NCI-H524 treated with DMSO at 0.1 percent for 48 hours (cell line): ENCODE data around the gene SPTB.

Source experiments
- DNase-seq: peaks from one replicate; lab custom pipeline; 2025; lab: John Stamatoyannopoulos, UW

Gene SPTB

GRCh38 chr14:64850369-64851137 is 29.2 kb downstream of the SPTB start:
- no peak for DNase-seq

GRCh38 chr14:64849940-64850339 is 29.8 kb downstream of the SPTB start:
- DNase-seq, result no peak

- DNase-seq, result no peak
These were observed 31.5 kb downstream of the SPTB start for GRCh38 chr14:64848239-64848638.

- DNase-seq, result no peak
These were observed 33.4 kb downstream of the SPTB start for GRCh38 chr14:64846319-64846718.

- no peak for DNase-seq
These were observed 33.8 kb downstream of the SPTB start for GRCh38 chr14:64845878-64846277.

GRCh38 chr14:64844969-64845536 is 34.7 kb downstream of the SPTB start:
- DNase-seq, result no peak

GRCh38 chr14:64844272-64844671 is 35.4 kb downstream of the SPTB start:
- no peak for DNase-seq

GRCh38 chr14:64843548-64843947 is 36.2 kb downstream of the SPTB start:
- DNase-seq, result no peak

- DNase-seq, result no peak
These were observed 37.6 kb downstream of the SPTB start for GRCh38 chr14:64841772-64842750.

- DNase-seq, result no peak
These were observed 38.5 kb downstream of the SPTB start for GRCh38 chr14:64841121-64841651.

- DNase-seq, result no peak
These were observed 41.1 kb downstream of the SPTB start for GRCh38 chr14:64838656-64839055.

- DNase-seq, result no peak
These were observed 44.3 kb downstream of the SPTB start for GRCh38 chr14:64835431-64835830.

- DNase-seq, result no peak
These were observed 44.7 kb downstream of the SPTB start for GRCh38 chr14:64834965-64835364.

GRCh38 chr14:64831419-64831818 is 48.3 kb downstream of the SPTB start:
- DNase-seq, result no peak

- no peak for DNase-seq
These were observed 48.7 kb downstream of the SPTB start for GRCh38 chr14:64830961-64831360.

- no peak for DNase-seq
These were observed 51.6 kb downstream of the SPTB start for GRCh38 chr14:64828071-64828470.

- DNase-seq, result no peak
These were observed 52.9 kb downstream of the SPTB start for GRCh38 chr14:64826845-64827244.

GRCh38 chr14:64826333-64826732 is 53.4 kb downstream of the SPTB start:
- DNase-seq, result no peak

- DNase-seq, result no peak
These were observed 54.2 kb downstream of the SPTB start for GRCh38 chr14:64825509-64825908.

GRCh38 chr14:64825006-64825405 is 54.7 kb downstream of the SPTB start:
- DNase-seq, result no peak

- DNase-seq, result no peak
These were observed 55.2 kb downstream of the SPTB start for GRCh38 chr14:64824471-64824870.

GRCh38 chr14:64823305-64823861 is 56.3 kb downstream of the SPTB start:
- peak; percentile 32 for DNase-seq
